HepG2 (cell line): ENCODE measurements around the gene GCDH. TPM values are rescaled to one million over a fixed set of nuclear protein-coding genes. Genes with fewer than 3 reads are reported as not detected.

Source experiments
- CAMTA2 ChIP-seq: sonication (generic); formaldehyde crosslinking; IDR thresholded peaks from 2 replicates; pipeline ENCODE4 v1.4.0; 2020; ENCODE audit warnings: mild to moderate bottlenecking, missing genetic modification reagents, borderline replicate concordance
- HMGXB3 ChIP-seq: sonication (generic); formaldehyde crosslinking; IDR thresholded peaks from 2 replicates; pipeline ENCODE4 v1.4.0; 2020; ENCODE audit warnings: missing genetic modification reagents, borderline replicate concordance
- HNF4A ChIP-seq: sonication (generic); formaldehyde crosslinking; IDR thresholded peaks from 2 replicates; pipeline ENCODE4 v1.4.0; 2020; ENCODE audit warnings: missing genetic modification reagents
- IKZF4 ChIP-seq: sonication (generic); formaldehyde crosslinking; IDR thresholded peaks from 2 replicates; pipeline ENCODE4 v1.5.1; 2020; ENCODE audit warnings: borderline replicate concordance, mild to moderate bottlenecking, low read depth, missing genetic modification reagents; ENCODE audit errors: not compliant biosample characterization
- KDM5A ChIP-seq: fragments of 200-600 bp; sonication (generic); IDR thresholded peaks from 2 replicates; pipeline ENCODE4 v1.7.0; 2018; ENCODE audit warnings: antibody characterized with exemption, mild to moderate bottlenecking, low read length, borderline replicate concordance
- MLLT10 ChIP-seq: sonication (generic); formaldehyde crosslinking; IDR thresholded peaks from 2 replicates; pipeline ENCODE4 v1.4.0; 2020; ENCODE audit warnings: missing genetic modification reagents
- SSRP1 ChIP-seq: IDR thresholded peaks from 2 replicates; pipeline ENCODE4 v1.6.1; 2016; ENCODE audit warnings: control low read depth
- ZFX ChIP-seq: sonication (generic); formaldehyde crosslinking; IDR thresholded peaks from 2 replicates; pipeline ENCODE4 v1.4.0; 2020; ENCODE audit warnings: mild to moderate bottlenecking, low read depth, missing genetic modification reagents, moderate library complexity
- ZNF652 ChIP-seq: IDR thresholded peaks from 2 replicates; pipeline ENCODE4 v1.6.1; 2016; ENCODE audit warnings: low read depth, borderline replicate concordance
- ZNF788 ChIP-seq: sonication (generic); formaldehyde crosslinking; IDR thresholded peaks from 2 replicates; pipeline ENCODE4 v1.5.0; 2020; ENCODE audit warnings: mild to moderate bottlenecking, missing genetic modification reagents, borderline replicate concordance
- polyA plus RNA-seq, 8 experiments: library from polyadenylated mRNA; depleted of rRNA in 3 of 8; stranded (reverse) in 7 of 8; unstranded in 1 of 8; fragments of >200 nt; fragmentation: Illumina TruSeq in 4 of 8; extraction: Trizol in 4 of 8; gene quantifications; 2 replicates each; pipeline versions ENCODE4 v1.2.1 to v1.2.3, GENCODE V29; 2011 to 2016; ENCODE audit warnings: low read depth in 4 of 8, missing spikeins in 1 of 8, mixed read lengths in 1 of 8; ENCODE audit not compliant: insufficient read depth in 1 of 8
- total RNA-seq, 5 experiments: library from RNA; depleted of rRNA; stranded (reverse); fragments of >200 nt; fragmentation: Illumina TruSeq; extraction: Trizol; gene quantifications; 2 replicates each; pipeline ENCODE4 v1.2.3, GENCODE V29; 2016; ENCODE audit warnings: low read depth in 1 of 5
- TF ChIP-seq, protein P1 (sequence below): sonication (generic); formaldehyde crosslinking; IDR thresholded peaks from 2 replicates; pipeline ENCODE4; 2020; ENCODE audit warnings: missing genetic modification reagents, mild to moderate bottlenecking, borderline replicate concordance
- TF ChIP-seq, protein P2 (sequence below): sonication (generic); formaldehyde crosslinking; IDR thresholded peaks from 2 replicates; pipeline ENCODE4 v1.4.0; 2020; ENCODE audit warnings: mild to moderate bottlenecking, missing genetic modification reagents
- TF ChIP-seq, protein P3 (sequence below): sonication (generic); formaldehyde crosslinking; IDR thresholded peaks from 2 replicates; pipeline ENCODE4 v1.9.0; 2021; ENCODE audit warnings: mild to moderate bottlenecking, missing genetic modification reagents

Gene GCDH
- total and polyA plus RNA-seq, 2 of the 13 experiments (the other 11 are each of a cell fraction or from before 2014, with no cell fraction given): 15.1 to 38.0 TPM

DNA sequence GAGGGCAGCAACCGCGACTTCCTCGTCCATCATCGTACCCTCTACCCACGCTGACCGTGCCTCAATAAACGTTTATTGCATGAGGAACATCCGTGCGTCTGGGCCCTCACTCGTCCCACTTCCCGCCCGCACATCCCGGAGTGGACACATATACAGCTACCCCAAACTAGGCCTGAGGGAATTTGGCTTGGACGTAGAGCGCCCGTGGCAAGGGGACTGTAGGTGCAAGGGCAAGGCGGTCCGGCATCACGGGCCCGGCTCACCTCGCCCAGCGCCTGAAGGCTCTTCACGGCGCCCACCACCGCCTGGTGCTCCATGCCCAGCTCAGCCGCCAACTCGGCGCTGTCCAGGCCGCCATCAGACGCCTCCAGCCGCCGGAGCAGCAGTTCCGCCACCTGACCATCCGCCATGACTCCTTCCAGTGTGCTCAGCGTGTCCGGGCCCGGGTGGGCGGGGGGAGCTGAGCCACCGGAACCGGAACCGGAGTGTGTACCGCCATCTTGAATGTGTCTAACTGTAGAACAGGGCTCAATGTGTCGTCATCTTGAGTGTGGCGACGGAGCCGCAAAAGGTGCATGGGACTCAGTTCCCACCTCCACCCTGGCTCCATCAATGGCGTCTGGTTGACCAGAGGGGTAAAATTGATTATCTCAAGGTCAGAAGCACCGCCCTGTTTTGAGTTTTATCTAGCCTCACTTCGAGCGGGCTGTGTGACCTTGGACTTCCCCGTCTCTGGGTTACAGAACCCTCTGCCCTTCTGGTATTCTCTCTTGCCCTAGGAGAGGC lies 42.5 kb downstream of the GCDH start, which contains the start of gene FARSA (continued):
- TF ChIP-seq, protein P1, sequence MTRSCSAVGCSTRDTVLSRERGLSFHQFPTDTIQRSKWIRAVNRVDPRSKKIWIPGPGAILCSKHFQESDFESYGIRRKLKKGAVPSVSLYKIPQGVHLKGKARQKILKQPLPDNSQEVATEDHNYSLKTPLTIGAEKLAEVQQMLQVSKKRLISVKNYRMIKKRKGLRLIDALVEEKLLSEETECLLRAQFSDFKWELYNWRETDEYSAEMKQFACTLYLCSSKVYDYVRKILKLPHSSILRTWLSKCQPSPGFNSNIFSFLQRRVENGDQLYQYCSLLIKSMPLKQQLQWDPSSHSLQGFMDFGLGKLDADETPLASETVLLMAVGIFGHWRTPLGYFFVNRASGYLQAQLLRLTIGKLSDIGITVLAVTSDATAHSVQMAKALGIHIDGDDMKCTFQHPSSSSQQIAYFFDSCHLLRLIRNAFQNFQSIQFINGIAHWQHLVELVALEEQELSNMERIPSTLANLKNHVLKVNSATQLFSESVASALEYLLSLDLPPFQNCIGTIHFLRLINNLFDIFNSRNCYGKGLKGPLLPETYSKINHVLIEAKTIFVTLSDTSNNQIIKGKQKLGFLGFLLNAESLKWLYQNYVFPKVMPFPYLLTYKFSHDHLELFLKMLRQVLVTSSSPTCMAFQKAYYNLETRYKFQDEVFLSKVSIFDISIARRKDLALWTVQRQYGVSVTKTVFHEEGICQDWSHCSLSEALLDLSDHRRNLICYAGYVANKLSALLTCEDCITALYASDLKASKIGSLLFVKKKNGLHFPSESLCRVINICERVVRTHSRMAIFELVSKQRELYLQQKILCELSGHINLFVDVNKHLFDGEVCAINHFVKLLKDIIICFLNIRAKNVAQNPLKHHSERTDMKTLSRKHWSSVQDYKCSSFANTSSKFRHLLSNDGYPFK (CRISPR knock-in tag): peak; percentile 99
- TF ChIP-seq HMGXB3 (peak; percentile 87; the same call in 1 of the 2 replicates), IKZF4 (CRISPR knock-in tag) (no peak), ZFX (peak; percentile 96), SSRP1 (CRISPR knock-in tag) (0 out of 2 replicates have a peak, but pooled peaks have one; percentile 32), HNF4A (CRISPR knock-in tag) (no peak), ZNF652 (CRISPR knock-in tag) (no peak), ZNF788 (peak; percentile 77; the same call in 1 of the 2 replicates), CAMTA2 (CRISPR knock-in tag) (peak; percentile 24; the same call in 1 of the 2 replicates), KDM5A (peak; percentile 59), MLLT10 (CRISPR knock-in tag) (no peak)
- TF ChIP-seq, protein P2, sequence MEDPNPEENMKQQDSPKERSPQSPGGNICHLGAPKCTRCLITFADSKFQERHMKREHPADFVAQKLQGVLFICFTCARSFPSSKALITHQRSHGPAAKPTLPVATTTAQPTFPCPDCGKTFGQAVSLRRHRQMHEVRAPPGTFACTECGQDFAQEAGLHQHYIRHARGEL: no peak
- TF ChIP-seq, protein P3, sequence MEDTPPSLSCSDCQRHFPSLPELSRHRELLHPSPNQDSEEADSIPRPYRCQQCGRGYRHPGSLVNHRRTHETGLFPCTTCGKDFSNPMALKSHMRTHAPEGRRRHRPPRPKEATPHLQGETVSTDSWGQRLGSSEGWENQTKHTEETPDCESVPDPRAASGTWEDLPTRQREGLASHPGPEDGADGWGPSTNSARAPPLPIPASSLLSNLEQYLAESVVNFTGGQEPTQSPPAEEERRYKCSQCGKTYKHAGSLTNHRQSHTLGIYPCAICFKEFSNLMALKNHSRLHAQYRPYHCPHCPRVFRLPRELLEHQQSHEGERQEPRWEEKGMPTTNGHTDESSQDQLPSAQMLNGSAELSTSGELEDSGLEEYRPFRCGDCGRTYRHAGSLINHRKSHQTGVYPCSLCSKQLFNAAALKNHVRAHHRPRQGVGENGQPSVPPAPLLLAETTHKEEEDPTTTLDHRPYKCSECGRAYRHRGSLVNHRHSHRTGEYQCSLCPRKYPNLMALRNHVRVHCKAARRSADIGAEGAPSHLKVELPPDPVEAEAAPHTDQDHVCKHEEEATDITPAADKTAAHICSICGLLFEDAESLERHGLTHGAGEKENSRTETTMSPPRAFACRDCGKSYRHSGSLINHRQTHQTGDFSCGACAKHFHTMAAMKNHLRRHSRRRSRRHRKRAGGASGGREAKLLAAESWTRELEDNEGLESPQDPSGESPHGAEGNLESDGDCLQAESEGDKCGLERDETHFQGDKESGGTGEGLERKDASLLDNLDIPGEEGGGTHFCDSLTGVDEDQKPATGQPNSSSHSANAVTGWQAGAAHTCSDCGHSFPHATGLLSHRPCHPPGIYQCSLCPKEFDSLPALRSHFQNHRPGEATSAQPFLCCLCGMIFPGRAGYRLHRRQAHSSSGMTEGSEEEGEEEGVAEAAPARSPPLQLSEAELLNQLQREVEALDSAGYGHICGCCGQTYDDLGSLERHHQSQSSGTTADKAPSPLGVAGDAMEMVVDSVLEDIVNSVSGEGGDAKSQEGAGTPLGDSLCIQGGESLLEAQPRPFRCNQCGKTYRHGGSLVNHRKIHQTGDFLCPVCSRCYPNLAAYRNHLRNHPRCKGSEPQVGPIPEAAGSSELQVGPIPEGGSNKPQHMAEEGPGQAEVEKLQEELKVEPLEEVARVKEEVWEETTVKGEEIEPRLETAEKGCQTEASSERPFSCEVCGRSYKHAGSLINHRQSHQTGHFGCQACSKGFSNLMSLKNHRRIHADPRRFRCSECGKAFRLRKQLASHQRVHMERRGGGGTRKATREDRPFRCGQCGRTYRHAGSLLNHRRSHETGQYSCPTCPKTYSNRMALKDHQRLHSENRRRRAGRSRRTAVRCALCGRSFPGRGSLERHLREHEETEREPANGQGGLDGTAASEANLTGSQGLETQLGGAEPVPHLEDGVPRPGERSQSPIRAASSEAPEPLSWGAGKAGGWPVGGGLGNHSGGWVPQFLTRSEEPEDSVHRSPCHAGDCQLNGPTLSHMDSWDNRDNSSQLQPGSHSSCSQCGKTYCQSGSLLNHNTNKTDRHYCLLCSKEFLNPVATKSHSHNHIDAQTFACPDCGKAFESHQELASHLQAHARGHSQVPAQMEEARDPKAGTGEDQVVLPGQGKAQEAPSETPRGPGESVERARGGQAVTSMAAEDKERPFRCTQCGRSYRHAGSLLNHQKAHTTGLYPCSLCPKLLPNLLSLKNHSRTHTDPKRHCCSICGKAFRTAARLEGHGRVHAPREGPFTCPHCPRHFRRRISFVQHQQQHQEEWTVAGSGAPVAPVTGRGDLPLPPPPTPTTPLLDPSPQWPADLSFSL (CRISPR knock-in tag): no peak
